H1 (cell line): ENCODE results near the gene REG1A. TPM values are rescaled to one million over a fixed set of nuclear protein-coding genes. Genes with fewer than 3 reads are reported as not detected.

Experiments used
- ASH2L ChIP-seq: fragments of 200-600, 300-600 bp; sonication (generic); IDR thresholded peaks from one replicate; pipeline ENCODE4 v1.7.1; 2017; ENCODE audit warnings: low read length
- CREB1 ChIP-seq: IDR thresholded peaks from 2 replicates; pipeline ENCODE4 v1.6.1; 2012; ENCODE audit warnings: inconsistent platforms
- EZH2 ChIP-seq: fragments of 200-600 bp; sonication (generic); IDR thresholded peaks from 2 replicates; pipeline ENCODE4 v1.7.1; 2012; ENCODE audit warnings: low read depth, mild to moderate bottlenecking, moderate library complexity, low read length, inconsistent platforms; ENCODE audit not compliant: severe bottlenecking
- FOSL1 ChIP-seq: IDR thresholded peaks from 2 replicates; pipeline ENCODE4 v1.6.1; 2011; ENCODE audit warnings: mild to moderate bottlenecking, low read depth, low read length, moderate library complexity; ENCODE audit not compliant: insufficient read depth
- SIRT6 ChIP-seq: IDR thresholded peaks from one replicate; pipeline ENCODE4 v1.7.1; 2012; ENCODE audit warnings: low read length, inconsistent platforms
- TAF1 ChIP-seq: IDR thresholded peaks from 2 replicates; pipeline ENCODE4 v1.6.1; 2011; ENCODE audit warnings: mild to moderate bottlenecking, low read depth, low read length
- polyA plus RNA-seq, 7 experiments: library from polyadenylated mRNA; depleted of rRNA in 3 of 7; stranded (reverse) in 5 of 7; unstranded in 2 of 7; fragments of >200 nt in 5 of 7; fragments of 200-250 nt in 2 of 7; gene quantifications; 1 replicate in 5 of 7; 2 replicates in 1 of 7; 4 replicates in 1 of 7; pipeline versions ENCODE4 v1.2.1 to v1.2.3, GENCODE V29; 2011 to 2013; ENCODE audit warnings: missing spikeins in 2 of 7, mixed read lengths in 2 of 7
- total RNA-seq: library from RNA; stranded (reverse); fragmentation: NEBNext Ultra II Directional; extraction: Animal tissue kit (Norgen Biotek cat#: 25700); gene quantifications from 2 replicates; pipeline ENCODE4 v1.2.1, GENCODE V29; 2021
- TF ChIP-seq, protein P1 (sequence below): fragments of 300-600 bp; sonication (generic); IDR thresholded peaks from 2 replicates; pipeline ENCODE4 v1.7.1; 2012; ENCODE audit warnings: low read length, moderate library complexity, mild to moderate bottlenecking, inconsistent platforms; ENCODE audit not compliant: insufficient replicate concordance

The REG1A gene
- total and polyA plus RNA-seq, 2 of the 8 experiments (the other 6 are each of a cell fraction or from before 2014, with no cell fraction given): not detected

DNA sequence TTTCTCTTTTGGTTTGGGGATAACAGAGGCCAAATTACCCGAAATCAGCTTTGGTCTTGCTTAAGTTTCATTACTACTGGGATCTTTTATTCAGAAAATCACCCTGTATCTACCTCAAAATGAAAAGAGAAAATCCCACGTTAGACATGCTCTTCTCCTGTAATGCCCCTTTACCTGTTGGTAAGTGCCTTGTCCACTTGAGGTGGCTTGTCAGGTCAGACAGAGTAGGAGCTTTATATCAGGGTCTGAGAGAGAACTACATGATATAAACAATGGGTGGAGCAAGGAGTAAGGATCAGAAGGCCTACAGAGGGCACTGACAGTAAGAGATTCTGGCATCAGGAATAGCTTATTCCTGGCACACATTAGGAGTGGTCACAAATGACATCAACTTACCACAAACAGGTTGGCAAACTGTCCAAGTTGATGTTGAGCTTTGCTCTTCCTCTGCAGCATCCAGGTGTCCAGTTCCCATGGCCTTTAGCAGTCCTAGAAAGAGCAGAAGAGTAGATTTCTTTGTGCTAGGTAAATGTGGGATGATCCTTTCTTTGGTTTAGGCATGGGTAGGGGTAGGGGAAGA, 32.4 kb upstream of the REG1A start, which contains the start of gene REG1B (continued):
- TF ChIP-seq, protein P1, sequence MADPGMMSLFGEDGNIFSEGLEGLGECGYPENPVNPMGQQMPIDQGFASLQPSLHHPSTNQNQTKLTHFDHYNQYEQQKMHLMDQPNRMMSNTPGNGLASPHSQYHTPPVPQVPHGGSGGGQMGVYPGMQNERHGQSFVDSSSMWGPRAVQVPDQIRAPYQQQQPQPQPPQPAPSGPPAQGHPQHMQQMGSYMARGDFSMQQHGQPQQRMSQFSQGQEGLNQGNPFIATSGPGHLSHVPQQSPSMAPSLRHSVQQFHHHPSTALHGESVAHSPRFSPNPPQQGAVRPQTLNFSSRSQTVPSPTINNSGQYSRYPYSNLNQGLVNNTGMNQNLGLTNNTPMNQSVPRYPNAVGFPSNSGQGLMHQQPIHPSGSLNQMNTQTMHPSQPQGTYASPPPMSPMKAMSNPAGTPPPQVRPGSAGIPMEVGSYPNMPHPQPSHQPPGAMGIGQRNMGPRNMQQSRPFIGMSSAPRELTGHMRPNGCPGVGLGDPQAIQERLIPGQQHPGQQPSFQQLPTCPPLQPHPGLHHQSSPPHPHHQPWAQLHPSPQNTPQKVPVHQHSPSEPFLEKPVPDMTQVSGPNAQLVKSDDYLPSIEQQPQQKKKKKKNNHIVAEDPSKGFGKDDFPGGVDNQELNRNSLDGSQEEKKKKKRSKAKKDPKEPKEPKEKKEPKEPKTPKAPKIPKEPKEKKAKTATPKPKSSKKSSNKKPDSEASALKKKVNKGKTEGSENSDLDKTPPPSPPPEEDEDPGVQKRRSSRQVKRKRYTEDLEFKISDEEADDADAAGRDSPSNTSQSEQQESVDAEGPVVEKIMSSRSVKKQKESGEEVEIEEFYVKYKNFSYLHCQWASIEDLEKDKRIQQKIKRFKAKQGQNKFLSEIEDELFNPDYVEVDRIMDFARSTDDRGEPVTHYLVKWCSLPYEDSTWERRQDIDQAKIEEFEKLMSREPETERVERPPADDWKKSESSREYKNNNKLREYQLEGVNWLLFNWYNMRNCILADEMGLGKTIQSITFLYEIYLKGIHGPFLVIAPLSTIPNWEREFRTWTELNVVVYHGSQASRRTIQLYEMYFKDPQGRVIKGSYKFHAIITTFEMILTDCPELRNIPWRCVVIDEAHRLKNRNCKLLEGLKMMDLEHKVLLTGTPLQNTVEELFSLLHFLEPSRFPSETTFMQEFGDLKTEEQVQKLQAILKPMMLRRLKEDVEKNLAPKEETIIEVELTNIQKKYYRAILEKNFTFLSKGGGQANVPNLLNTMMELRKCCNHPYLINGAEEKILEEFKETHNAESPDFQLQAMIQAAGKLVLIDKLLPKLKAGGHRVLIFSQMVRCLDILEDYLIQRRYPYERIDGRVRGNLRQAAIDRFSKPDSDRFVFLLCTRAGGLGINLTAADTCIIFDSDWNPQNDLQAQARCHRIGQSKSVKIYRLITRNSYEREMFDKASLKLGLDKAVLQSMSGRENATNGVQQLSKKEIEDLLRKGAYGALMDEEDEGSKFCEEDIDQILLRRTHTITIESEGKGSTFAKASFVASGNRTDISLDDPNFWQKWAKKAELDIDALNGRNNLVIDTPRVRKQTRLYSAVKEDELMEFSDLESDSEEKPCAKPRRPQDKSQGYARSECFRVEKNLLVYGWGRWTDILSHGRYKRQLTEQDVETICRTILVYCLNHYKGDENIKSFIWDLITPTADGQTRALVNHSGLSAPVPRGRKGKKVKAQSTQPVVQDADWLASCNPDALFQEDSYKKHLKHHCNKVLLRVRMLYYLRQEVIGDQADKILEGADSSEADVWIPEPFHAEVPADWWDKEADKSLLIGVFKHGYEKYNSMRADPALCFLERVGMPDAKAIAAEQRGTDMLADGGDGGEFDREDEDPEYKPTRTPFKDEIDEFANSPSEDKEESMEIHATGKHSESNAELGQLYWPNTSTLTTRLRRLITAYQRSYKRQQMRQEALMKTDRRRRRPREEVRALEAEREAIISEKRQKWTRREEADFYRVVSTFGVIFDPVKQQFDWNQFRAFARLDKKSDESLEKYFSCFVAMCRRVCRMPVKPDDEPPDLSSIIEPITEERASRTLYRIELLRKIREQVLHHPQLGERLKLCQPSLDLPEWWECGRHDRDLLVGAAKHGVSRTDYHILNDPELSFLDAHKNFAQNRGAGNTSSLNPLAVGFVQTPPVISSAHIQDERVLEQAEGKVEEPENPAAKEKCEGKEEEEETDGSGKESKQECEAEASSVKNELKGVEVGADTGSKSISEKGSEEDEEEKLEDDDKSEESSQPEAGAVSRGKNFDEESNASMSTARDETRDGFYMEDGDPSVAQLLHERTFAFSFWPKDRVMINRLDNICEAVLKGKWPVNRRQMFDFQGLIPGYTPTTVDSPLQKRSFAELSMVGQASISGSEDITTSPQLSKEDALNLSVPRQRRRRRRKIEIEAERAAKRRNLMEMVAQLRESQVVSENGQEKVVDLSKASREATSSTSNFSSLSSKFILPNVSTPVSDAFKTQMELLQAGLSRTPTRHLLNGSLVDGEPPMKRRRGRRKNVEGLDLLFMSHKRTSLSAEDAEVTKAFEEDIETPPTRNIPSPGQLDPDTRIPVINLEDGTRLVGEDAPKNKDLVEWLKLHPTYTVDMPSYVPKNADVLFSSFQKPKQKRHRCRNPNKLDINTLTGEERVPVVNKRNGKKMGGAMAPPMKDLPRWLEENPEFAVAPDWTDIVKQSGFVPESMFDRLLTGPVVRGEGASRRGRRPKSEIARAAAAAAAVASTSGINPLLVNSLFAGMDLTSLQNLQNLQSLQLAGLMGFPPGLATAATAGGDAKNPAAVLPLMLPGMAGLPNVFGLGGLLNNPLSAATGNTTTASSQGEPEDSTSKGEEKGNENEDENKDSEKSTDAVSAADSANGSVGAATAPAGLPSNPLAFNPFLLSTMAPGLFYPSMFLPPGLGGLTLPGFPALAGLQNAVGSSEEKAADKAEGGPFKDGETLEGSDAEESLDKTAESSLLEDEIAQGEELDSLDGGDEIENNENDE: no peak
- TF ChIP-seq EZH2: no peak
- no peak for TF ChIP-seq TAF1
- no peak for TF ChIP-seq ASH2L
- no peak for TF ChIP-seq CREB1
- TF ChIP-seq SIRT6: no peak
- no peak for TF ChIP-seq FOSL1
